Islet of Langerhans (tissue), 1 donor: Measurements from ENCODE around the gene CLASRP.
A peak's percentile ranks its signal among the peaks of the same experiment; 100 is the strongest.

Source experiments
- FAIRE-seq: peaks from one replicate; lab custom pipeline; 2011; peaks lifted over from hg19 to GRCh38; lab: Jason Lieb, UNC

CLASRP gene

DNA sequence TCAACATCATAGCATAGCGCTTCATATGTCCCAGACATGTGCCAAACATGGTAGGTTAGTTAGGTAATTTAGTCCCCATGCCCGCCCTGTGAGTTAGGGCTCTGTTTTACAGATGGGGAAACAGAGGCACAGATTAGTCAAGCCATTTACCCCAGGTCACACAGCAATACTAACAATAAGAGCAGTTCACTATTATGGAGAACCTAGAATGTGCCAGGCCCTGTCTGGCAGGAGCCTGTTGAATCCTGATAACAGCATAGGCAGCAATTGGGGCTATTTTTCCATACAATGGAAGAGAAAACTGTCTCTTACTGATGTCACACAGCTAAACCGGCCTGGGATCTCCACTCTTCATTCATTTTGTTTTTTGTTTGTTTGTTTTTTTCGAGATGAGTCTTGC lies 47.6 kb downstream of the CLASRP start:
- no peak for FAIRE-seq

DNA sequence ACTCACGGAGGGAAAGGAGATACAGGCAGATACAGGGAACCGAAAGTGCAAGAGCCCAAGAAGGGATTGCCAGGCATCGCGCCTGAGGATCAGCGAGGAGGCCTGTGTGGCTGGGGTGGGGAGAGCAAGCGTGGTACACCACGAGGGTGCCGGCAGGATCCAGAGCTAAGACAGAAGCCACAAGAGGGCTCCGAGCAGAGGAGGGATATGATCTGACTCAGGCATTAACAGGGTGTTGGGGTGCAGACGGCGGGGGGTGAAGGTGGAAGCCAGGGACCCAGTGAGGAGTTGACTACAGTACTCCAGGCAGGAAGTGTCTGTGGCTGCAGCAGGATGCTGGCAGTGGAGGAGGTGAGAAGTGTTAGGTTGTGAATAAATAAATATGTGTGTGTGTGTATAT lies 48.7 kb downstream of the CLASRP start:
- no peak for FAIRE-seq

DNA sequence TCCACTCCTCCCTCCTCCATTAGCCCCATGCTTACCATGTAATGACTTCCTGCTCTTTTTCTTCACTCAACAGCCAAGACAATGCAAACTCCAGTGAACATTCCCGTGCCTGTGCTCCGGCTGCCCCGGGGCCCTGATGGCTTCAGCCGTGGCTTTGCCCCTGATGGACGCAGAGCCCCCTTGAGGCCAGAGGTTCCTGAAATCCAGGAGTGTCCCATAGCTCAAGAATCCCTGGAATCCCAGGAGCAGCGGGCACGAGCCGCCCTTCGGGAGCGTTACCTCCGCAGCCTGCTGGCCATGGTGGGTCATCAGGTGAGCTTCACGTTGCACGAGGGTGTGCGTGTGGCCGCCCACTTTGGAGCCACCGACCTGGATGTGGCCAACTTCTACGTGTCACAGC lies 51.2 kb downstream of the CLASRP start:
- no peak for FAIRE-seq

DNA sequence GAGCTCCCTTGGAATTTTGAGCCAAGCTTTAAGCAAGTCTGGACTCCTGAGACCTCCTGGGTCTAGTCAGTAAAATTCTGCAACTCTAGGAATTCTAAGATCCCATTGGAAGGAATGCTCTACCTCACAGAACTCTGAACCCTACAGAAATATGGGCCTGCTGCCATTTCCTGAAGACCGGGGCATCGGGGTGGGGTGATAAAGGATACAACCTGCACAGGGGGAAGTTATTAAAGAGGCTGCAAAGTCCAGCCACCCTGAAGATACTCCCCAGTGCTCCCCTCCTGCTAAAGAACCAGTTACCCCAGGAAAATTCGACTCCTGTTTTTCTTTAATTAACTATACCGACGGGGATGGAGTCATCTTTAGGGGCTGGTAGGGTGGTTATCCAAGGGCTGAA lies 51.8 kb downstream of the CLASRP start:
- FAIRE-seq, result no peak

DNA sequence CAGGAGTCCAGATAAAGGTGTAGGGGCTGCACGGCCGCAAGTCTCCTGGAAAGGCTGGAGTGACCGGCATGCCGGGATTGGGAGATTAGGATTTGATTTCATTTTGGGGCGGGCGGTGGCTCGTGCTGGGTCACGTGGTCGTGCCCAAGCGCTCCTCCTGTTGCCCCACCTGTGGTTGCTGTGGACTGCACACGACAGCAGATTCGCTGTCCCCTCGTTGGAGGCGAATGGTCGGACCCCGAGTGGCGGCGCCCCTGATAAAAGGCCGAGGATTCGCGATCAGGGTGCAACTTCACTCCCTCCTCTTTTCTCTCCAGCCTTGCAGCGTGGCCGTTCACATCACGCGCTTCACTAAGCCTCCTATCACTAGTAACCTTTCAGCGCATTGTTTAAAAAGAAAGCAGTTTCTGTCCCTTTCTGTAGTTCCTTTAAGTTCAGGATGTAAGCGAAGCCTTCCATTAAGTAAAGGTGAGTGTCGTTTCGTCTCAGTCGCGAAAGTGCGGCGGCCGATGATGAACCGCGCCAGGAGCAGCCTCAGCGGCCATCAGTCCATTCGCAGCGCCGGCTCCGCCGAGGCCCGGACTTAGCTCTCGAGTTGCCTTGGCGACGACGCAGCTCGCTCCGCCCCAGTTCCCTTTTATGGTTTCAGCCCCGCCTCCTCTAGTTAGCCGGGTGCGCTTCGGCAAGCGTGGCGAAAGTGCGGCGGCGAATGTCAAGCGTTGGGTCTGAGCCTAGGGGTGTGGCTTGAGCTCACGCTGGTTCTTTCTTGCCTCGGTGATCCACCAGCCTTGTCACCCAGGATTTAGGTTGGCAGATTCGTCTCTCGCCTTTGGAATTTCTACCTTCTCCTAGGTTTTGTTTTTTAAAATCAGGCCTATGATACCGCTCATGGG lies 52.4 kb downstream of the CLASRP start:
- FAIRE-seq, result peak; percentile 98

DNA sequence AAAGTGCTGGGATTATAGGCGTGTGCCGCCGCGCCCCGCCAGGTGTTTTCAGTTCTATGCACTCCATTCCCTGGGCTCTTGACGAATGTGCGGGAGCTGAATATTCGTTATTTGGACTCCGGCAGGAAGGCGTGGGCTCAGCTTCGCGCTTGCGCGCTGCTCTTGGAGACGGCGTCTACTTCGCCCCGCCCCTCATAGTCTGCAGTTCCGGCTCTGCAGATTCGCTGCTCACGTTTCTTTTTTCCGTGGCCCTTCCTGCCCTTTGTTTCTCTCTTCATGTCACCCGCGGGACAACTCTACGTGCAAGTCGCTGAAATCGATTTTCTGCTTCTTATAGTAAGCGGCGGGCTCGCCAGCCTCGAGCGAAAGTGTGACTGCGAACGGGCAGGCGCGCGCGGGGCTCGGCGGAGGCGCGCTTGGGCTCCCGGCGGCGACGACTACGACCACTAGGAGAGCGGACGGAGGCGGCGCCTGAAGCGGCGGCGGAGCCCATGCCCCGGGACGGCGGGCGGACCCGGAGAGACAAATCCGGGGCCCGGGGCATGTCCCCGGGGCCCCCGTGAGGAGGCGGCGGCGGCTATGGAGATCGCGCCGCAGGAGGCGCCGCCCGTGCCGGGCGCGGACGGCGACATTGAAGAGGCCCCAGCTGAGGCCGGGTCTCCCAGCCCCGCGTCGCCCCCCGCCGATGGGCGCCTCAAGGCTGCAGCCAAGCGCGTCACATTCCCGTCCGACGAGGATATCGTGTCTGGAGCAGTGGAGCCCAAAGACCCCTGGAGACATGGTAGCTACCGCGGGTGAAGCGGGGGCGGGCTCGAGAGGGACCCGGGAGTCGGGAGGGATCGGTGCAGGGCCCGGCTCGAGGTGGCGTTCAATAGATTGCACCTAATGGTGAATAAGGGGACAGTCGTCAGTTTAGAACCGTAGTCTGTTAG lies 54.2 kb downstream of the CLASRP start, which contains the start of gene PPP1R37:
Gene PPP1R37, plus strand, starts transcription at position 433 of the 932 bp plus-strand sequence. Its CDS starts 147 bp downstream, at position 580.
- peak; percentile 81 for FAIRE-seq

DNA sequence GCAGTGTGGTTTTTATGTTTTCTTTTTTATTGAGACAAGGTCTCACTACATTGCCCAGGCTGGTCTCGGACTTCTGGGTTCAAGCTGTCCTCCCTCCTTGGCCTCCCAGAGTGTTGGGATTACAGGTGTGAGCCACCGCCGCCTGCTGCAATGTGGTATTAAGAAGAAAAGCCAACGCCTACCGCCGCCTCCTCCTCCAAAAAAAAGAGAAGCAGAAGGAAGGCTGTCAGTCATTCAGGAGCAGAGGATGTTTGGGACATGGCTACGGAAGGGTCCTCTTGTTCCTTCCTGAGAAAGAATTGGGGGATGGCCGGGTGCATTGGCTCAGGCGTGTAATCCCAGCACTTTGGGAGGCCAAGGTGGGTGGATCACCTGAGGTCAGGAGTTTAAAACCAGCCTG lies 55.3 kb downstream of the CLASRP start:
- no peak for FAIRE-seq

DNA sequence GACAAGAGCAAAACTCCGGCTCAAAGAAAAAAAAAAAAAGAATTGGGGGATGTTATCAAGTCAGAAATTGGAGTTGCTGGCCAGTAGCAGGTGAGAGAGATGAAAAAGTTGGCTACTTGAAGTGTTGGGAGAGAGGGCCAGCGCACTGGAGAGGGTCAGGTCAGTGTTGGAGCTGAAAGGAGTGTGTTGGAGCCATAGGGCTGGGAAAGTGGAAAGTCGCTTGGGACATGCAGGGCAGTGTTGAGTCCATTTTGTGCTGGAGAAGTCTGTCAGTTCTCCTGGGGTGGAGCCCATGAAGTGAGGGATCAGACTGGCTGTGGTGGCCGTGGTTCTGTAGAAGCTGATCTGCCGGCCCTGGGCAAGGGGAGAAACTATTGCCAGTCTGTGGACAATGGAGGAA lies 55.9 kb downstream of the CLASRP start:
- no peak for FAIRE-seq

DNA sequence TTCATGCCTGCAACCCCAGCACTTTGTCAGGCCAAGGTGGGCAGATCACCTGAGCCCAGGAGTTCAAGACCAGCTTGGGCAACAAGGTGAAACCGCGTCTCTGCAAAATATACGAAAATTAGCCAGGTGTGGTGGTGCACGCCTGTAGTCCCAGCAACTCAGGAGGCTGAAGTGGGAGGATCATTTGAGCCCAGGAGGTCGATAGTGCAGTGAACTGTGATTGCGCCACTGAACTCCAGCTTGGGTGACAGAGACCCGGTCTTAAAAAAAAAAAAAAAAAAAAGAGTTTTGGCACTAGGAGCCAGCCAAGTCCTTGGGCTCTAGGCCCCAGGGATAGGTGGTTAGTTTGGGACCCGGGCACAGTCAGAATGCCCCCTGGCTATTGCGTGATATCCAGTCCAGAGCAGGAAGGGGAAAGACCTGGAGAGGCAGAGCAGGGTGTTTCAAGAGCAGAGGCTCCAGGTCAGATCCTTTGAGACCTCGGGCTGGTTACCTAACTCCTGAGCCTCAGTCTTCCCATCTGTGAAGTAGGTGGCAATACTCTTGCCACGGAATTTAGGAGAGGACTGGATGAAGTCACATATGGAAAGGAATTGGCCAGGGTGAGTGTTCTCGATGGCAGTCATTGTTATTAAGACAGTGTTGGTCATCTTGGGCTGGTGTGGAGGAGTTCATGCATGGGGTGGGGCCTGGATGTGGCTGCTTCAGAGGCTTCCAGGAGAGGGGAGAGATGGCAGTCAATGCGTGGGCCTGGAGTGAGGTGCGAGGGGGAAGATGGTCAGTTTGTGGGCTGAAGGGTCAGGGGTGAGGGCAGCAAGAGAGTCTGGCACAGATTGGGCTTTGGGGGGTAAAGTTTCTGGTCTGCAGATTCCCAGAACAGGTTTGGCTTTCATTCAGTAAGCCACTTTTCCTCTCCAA lies 56.9 kb downstream of the CLASRP start:
- no peak for FAIRE-seq

DNA sequence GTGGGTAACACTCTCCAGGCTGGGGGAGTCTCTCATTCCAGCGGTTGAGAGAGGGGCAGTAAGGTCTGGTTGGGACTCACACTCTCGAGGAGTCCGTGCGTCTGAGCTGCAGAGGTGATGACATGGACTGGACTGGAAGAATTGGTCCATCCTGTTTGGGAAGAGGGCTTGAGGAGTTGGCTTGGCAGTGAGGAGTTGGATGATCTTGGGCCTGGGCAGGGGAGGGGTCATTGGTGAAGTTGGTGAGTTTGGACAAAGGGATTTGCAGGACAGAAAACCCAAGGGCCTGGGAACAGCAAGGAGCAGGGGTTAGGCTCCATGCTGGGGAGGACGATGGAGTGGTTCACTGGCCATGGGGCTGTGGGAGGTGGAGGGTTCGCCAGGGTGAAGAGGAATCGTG lies 57.9 kb downstream of the CLASRP start:
- no peak for FAIRE-seq

DNA sequence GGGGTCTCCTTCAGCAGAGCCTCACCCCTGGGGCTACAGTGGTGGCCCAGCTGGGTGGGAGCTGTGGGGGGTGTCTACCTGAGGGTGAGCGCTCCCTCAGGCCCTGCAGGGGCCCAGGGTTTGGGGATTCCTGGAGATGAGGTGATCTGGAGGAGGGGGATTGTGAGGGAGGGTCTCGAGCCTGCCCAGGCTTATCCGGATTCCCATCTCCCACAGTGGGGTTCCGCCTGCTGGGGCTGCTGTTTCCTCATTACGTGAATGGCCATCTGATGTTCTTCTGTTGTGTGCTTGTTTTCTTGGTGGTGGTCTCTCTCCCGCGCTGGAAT lies 58.6 kb downstream of the CLASRP start:
- no peak for FAIRE-seq

DNA sequence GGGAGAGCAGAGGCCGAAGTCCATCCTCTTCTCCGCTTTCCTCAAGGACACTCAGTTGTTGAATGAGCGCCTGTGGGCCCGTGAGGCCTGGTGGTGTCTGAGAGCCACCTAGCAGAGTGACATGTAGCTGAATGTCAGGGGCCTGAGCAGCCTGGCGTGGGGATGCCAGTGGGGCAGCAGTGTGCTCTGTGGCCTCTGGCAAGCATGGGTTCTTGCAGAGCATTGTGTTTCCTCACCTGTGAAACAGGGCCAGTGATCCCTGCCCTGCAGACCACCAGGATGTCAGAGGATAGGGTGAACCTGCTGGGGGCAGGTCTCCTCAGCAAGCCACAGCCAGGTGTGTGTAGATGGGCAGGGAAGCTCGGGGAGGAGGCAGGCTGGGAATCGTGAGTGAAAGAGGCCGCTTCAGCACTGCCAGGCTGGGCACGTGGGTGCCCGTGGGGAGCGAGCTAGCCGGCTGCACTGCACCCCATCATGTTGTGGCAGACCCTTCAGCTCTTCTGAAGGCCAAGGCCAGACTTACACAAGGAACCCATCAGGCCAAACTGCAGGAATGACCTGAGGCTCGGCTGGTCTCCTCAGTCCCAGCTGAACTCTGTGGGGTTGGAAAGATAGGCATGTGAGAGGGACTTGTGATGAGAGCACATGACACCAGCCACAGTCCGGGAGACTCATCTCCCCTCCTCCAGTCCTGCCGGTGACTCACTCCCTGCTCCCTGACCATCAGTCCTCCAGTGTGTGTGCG lies 59.1 kb downstream of the CLASRP start:
- FAIRE-seq, result no peak

DNA sequence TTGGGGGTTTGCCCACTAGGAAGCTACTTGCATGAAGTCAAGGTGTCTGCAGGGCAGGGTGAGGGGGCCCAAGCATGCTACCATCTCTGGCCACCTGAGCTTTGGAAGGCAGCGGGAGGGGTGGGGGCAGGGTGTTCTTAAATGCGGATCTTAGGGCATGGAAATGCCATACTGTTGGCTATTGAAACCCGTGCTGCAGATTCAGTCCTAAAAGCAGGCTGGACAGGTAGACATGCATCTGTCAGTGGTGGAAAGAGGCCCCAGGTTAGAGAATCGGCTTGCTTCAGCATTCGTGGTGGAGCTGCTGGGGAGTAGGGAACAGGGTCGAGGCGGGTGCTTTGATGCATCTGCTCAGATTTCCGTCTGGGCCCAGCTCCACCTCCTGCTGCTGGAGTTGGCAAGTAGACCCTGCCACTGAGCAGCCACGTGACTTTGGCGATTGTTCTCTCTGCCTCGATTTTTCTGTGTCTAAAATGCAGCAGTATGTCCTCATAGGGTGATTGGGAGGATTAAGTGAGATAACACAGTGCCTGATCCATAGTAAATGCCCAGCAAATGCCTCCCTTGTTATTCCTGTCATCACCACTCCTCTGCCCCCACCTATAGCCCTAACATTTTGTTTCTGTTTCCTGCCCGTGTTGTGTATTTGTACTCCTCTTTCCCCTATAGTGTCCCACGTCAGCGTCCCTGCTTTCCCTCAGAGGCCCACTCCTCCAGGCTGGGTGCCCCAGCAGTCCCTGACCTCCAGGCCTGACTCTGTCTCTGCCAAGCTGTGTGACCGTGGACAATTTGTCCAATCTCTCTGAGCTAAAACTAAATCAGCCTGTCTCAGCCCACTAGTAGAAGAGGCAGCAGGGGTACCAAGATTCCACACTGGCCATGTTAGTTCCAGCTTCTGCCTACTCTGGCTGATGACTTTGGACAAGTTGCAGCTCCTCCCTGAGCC lies 59.9 kb downstream of the CLASRP start:
- FAIRE-seq, result no peak

DNA sequence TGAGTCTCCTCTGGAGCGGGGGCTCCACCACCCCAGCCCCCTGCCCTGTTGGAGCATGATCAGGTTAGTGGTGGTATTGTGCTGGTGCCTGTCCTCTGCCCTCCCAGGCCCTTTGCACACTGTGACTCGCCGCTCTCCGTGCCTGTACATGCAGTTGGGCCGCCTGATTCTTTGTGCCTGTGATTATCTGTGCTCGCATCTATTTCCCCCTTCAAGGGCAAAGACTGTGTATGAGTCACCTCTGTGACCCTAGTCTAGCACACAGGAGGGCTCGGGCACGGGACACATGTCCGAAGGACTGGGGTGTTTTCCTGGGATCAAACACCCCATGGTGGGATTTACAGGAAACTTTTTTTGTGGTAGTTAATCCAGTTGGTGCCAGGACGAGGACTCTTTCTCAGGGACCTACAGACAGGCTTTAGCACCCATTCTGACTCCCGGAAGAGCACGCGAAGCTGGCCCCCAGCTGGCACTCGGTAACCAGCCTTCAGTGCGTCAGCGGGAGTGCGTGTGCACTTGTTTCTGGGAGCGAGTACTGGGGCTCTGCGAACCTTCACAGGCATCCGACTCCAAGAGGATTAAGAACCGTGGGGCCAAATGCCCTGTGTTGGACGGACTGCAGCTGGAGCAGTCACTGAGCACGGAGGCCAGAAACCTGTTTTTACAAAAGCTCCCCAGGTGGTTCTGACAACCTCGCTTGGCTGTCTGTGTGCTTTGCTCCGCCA lies 60.8 kb downstream of the CLASRP start:
- FAIRE-seq, result no peak

DNA sequence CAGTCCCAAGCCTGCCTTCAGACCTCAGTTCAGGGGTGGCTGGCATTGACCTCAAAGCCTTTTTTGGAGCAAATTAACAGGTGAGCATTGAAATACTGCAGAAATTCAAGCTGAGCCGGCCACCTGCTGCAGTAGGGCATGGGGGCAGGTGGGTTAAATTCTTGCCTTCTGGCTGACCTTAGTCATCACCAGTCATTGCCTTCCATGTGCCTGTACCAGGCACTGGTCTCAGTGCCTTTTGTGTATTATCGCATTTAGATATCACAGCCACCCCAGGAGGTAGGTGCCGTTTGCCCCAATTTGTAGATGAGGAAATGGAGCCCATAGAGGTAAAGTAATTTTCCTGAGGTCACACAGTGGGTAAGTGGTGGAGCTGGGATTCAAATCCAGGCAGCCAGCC lies 61.4 kb downstream of the CLASRP start:
- FAIRE-seq, result no peak

DNA sequence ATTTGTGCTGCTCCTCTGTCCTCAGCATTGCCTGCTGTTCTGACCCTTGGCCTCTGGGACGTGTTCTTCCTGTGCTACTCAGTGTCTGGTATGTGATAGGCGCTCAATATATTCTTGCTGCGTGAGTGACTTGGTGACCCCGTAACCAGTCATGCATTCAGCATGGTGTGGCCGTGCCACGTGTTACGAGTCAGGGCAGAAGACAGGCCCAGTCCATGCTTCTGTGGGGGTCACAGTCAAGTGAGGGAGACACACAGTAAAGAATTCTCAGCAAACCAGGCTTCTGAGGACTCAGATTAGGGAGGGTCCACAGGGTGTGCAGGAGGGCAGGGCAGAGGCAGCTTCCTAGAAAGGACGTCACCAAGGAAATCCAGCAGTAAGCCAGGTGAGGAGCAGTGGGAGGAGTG lies 62.0 kb downstream of the CLASRP start:
- FAIRE-seq, result no peak

DNA sequence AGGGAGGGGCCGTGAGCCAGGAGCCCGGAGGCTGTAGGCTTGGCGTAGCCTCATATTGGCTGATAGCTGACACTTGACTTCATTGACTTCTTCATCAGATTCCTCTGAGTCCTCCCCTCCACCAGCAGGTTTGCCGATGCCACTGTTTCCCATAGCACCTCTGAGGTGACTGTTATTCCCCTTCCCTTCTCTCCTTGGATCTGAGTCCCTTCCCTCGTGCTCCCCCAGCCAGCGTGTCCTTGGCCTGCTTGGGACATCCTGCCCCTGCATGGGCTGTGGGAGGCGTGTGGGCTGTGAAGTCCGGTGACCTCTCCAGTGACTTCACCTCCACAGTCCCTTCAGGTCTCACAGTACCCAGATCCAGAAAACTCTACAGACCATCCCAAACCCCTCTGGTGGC lies 63.0 kb downstream of the CLASRP start:
- no peak for FAIRE-seq

DNA sequence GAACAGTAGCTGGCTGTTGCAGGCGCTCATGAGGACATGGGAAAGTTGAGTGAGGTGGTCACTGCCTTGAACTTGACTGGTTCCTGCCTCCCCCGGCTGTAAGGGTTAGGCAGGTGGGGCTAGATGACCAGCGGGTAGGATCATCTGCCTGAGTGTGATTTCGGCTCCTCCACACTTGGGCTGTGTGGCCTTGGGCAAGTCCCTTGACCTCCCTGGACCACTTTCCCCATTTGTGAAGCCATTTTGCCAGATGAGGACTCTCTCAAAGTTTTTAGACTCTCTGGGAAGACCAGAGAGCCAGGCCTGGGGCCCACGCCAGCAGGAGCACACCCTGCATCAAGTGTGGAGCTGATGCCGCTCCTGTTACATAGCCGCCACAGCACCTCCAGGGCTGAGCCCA lies 63.6 kb downstream of the CLASRP start:
- FAIRE-seq, result no peak

DNA sequence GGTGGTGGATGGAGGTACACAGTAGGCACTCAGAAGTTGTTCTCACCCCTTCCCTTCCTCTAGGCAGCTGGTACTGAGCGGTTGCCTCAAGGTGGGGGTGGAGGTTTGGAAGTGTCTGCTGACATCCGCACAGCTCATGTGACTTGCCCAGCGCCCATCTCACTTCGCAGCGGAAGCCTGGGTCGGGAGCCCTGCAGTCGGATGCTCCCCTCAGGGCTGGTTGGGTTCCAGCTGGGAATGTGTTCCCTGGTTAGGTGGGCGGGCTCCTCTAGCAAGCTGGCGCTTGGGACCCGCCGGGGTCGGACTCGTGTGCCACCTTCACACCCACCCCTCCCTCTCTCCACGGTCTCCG lies 64.3 kb downstream of the CLASRP start:
- FAIRE-seq, result no peak
